Measurements from ENCODE around the gene INAVA. TPM values are rescaled to one million over a fixed set of nuclear protein-coding genes. Genes with fewer than 3 reads are reported as not detected.

The INAVA gene
- total and polyA plus RNA-seq, 9 of the 15 experiments (the other 6 are each of a cell fraction or from before 2014, with no cell fraction given), result 0.09 TPM; not detected in 8

DNA sequence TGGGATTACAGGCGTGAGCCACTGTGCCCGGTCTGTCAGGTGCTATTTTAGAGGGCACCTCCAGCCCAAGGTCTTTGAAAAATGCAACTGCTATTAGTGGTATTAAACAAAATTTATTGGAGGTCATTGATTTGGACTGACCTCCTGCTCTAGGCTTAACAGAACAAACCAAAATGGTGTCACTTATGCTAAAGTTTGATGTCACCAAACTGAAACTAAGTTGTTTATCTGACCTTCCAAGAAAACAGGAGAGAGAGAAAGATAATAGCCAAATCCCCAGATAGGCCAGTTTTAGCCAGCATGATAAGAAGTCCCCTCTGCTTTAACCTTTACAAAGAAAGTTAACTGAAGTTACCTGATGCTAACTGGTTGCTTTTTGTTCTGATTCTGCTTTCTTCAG lies 8.1 kb upstream of the INAVA start (continued):
- no peak for TF ChIP-seq RBM14 (IDR thresholded peaks at IDR 0.05; ENCODE audit: borderline replicate concordance, insufficient read depth, low read depth, low read length)
- TF ChIP-seq CBX3 (IDR thresholded peaks at IDR 0.05; ENCODE audit: borderline replicate concordance in 1 of 2, low read length in 2 of 2), result no peak
- no peak for TF ChIP-seq BDP1 (IDR thresholded peaks at IDR 0.05; ENCODE audit: insufficient read depth, insufficient read length)
- no peak for TF ChIP-seq NFRKB (IDR thresholded peaks at IDR 0.05; ENCODE audit: low read depth)
- no peak for TF ChIP-seq RFX1 (IDR thresholded peaks at IDR 0.05)
- TF ChIP-seq NFXL1 (CRISPR knock-in tag; IDR thresholded peaks at IDR 0.05), result 0 out of 2 replicates have a peak, but pooled peaks have one; percentile 76
- no peak for TF ChIP-seq HCFC1 (IDR thresholded peaks at IDR 0.05; ENCODE audit: low read depth, low read length)
- TF ChIP-seq KLF10 (CRISPR knock-in tag; IDR thresholded peaks at IDR 0.05), result no peak
- no peak for TF ChIP-seq SRSF1 (IDR thresholded peaks at IDR 0.05; ENCODE audit: low read depth, low read length)
- peak; percentile 93 for TF ChIP-seq ZNF766 (CRISPR knock-in tag; conservative IDR thresholded peaks at IDR 0.05)
- TF ChIP-seq NBN (IDR thresholded peaks at IDR 0.05; ENCODE audit: low read depth), result no peak
- TF ChIP-seq, protein P1, sequence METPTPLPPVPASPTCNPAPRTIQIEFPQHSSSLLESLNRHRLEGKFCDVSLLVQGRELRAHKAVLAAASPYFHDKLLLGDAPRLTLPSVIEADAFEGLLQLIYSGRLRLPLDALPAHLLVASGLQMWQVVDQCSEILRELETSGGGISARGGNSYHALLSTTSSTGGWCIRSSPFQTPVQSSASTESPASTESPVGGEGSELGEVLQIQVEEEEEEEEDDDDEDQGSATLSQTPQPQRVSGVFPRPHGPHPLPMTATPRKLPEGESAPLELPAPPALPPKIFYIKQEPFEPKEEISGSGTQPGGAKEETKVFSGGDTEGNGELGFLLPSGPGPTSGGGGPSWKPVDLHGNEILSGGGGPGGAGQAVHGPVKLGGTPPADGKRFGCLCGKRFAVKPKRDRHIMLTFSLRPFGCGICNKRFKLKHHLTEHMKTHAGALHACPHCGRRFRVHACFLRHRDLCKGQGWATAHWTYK (CRISPR knock-in tag; IDR thresholded peaks at IDR 0.05), result peak; percentile 96
- no peak for TF ChIP-seq TCF7 (IDR thresholded peaks at IDR 0.05; ENCODE audit: borderline replicate concordance)
- TF ChIP-seq, protein P2, sequence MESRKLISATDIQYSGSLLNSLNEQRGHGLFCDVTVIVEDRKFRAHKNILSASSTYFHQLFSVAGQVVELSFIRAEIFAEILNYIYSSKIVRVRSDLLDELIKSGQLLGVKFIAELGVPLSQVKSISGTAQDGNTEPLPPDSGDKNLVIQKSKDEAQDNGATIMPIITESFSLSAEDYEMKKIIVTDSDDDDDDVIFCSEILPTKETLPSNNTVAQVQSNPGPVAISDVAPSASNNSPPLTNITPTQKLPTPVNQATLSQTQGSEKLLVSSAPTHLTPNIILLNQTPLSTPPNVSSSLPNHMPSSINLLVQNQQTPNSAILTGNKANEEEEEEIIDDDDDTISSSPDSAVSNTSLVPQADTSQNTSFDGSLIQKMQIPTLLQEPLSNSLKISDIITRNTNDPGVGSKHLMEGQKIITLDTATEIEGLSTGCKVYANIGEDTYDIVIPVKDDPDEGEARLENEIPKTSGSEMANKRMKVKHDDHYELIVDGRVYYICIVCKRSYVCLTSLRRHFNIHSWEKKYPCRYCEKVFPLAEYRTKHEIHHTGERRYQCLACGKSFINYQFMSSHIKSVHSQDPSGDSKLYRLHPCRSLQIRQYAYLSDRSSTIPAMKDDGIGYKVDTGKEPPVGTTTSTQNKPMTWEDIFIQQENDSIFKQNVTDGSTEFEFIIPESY (CRISPR knock-in tag; IDR thresholded peaks at IDR 0.05), result no peak
- no peak for TF ChIP-seq ZNF316 (IDR thresholded peaks at IDR 0.05)
- TF ChIP-seq POLR2G (IDR thresholded peaks at IDR 0.05; ENCODE audit: low read depth, low read length), result no peak
- TF ChIP-seq ZNF311 (CRISPR knock-in tag; IDR thresholded peaks at IDR 0.05), result peak; percentile 95
- TF ChIP-seq, protein P3, sequence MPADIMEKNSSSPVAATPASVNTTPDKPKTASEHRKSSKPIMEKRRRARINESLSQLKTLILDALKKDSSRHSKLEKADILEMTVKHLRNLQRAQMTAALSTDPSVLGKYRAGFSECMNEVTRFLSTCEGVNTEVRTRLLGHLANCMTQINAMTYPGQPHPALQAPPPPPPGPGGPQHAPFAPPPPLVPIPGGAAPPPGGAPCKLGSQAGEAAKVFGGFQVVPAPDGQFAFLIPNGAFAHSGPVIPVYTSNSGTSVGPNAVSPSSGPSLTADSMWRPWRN (IDR thresholded peaks at IDR 0.05; ENCODE audit: low read depth), result no peak
- TF ChIP-seq MAZ (CRISPR knock-in tag; conservative IDR thresholded peaks at IDR 0.05 in 1 of 2, IDR thresholded peaks at IDR 0.05 in 1 of 2), result peak in 1 of 2 experiments; percentile 60; a peak in 2 of 4 replicates
- peak; percentile 97 for TF ChIP-seq SMAD3 (CRISPR knock-in tag; conservative IDR thresholded peaks at IDR 0.05)
- no peak for TF ChIP-seq HNRNPLL (IDR thresholded peaks at IDR 0.05; ENCODE audit: low read depth, low read length, poor library complexity, severe bottlenecking)
- TF ChIP-seq KLF1 (tag; IDR thresholded peaks at IDR 0.05), result no peak
- no peak for TF ChIP-seq GTF2F1 (IDR thresholded peaks at IDR 0.05; ENCODE audit: low read depth, low read length)
- peak; percentile 95 for TF ChIP-seq ZNF583 (CRISPR knock-in tag; IDR thresholded peaks at IDR 0.05)
- TF ChIP-seq ZNF212 (CRISPR knock-in tag; IDR thresholded peaks at IDR 0.05), result no peak
